ENCODE data around the gene ACOXL.

DNA sequence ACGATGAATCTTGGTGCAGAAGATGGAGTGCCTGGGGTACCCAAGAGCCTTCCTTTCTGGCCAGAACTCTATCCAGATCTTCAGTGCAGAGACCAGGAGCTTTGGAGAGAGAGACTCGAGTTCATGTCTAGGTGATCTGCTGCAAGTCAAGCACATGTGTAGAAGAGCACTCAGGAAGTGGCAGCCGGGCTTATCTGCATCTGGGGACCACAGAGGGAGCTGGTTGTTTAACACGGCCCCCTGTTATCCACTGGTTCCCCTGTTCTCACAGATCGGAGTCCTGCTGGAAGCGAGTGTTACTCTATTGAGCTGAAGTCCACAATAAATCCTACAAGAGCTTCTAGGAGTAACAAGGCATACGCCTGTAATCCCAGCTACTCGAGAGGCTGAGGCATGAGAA, 128.3 kb downstream of the ACOXL start:
- TF ChIP-seq, protein P1, sequence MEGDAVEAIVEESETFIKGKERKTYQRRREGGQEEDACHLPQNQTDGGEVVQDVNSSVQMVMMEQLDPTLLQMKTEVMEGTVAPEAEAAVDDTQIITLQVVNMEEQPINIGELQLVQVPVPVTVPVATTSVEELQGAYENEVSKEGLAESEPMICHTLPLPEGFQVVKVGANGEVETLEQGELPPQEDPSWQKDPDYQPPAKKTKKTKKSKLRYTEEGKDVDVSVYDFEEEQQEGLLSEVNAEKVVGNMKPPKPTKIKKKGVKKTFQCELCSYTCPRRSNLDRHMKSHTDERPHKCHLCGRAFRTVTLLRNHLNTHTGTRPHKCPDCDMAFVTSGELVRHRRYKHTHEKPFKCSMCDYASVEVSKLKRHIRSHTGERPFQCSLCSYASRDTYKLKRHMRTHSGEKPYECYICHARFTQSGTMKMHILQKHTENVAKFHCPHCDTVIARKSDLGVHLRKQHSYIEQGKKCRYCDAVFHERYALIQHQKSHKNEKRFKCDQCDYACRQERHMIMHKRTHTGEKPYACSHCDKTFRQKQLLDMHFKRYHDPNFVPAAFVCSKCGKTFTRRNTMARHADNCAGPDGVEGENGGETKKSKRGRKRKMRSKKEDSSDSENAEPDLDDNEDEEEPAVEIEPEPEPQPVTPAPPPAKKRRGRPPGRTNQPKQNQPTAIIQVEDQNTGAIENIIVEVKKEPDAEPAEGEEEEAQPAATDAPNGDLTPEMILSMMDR (IDR thresholded peaks at IDR 0.05), result no peak
- no peak for TF ChIP-seq POLR2A (IDR thresholded peaks at IDR 0.05)
